ENCODE measurements around the gene GPR37L1. TPM values are rescaled to one million over a fixed set of nuclear protein-coding genes. Genes with fewer than 3 reads are reported as not detected.

GPR37L1 gene
- total RNA-seq, 1 donor from 2014 or later: 0.05 TPM

DNA sequence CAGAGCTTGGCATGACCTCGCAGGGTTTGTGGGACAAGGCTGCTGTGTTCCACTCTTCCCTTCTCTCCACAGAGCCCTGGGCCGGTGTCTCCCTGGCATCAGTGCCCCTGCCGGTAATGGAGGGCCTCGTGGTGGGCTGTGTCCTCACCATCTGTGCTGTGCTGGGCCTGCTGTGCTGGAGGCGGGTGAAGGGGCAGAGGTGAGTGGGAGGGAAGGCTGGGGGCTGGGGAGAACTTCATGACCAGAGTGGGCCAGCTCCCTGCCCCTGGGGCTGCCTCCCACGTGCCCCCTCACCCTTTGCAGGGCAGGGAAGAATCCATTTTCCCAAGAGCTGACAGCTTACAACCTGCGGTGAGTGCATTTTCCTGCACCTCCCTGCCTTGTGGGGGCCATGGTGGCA, 58.9 kb downstream of the GPR37L1 start:
- no peak for DNase-seq
- H3K9me3 ChIP-seq (replicated peaks): no peaks in the 10 kb centered on the region
- H3K4me1 ChIP-seq: no peaks in the 10 kb centered on the region
- H3K4me3 ChIP-seq: no peak overlapping the region
- no peak overlapping the region for H3K27ac ChIP-seq (replicated peaks)
- TF ChIP-seq, protein P1, sequence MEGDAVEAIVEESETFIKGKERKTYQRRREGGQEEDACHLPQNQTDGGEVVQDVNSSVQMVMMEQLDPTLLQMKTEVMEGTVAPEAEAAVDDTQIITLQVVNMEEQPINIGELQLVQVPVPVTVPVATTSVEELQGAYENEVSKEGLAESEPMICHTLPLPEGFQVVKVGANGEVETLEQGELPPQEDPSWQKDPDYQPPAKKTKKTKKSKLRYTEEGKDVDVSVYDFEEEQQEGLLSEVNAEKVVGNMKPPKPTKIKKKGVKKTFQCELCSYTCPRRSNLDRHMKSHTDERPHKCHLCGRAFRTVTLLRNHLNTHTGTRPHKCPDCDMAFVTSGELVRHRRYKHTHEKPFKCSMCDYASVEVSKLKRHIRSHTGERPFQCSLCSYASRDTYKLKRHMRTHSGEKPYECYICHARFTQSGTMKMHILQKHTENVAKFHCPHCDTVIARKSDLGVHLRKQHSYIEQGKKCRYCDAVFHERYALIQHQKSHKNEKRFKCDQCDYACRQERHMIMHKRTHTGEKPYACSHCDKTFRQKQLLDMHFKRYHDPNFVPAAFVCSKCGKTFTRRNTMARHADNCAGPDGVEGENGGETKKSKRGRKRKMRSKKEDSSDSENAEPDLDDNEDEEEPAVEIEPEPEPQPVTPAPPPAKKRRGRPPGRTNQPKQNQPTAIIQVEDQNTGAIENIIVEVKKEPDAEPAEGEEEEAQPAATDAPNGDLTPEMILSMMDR (IDR thresholded peaks at IDR 0.05; ENCODE audit: borderline replicate concordance): no peak
- peaks cover 60% of the 10 kb centered on the region for H3K27me3 ChIP-seq (ENCODE audit: low read depth)
- H3K36me3 ChIP-seq: no peaks in the 10 kb centered on the region
- intact Hi-C loops (cut with micrococcal nuclease): loop anchor here (10.0 kb wide), 2 partner anchors 133 to 533 kb away; partner anchors contain the start of gene SYT2

DNA sequence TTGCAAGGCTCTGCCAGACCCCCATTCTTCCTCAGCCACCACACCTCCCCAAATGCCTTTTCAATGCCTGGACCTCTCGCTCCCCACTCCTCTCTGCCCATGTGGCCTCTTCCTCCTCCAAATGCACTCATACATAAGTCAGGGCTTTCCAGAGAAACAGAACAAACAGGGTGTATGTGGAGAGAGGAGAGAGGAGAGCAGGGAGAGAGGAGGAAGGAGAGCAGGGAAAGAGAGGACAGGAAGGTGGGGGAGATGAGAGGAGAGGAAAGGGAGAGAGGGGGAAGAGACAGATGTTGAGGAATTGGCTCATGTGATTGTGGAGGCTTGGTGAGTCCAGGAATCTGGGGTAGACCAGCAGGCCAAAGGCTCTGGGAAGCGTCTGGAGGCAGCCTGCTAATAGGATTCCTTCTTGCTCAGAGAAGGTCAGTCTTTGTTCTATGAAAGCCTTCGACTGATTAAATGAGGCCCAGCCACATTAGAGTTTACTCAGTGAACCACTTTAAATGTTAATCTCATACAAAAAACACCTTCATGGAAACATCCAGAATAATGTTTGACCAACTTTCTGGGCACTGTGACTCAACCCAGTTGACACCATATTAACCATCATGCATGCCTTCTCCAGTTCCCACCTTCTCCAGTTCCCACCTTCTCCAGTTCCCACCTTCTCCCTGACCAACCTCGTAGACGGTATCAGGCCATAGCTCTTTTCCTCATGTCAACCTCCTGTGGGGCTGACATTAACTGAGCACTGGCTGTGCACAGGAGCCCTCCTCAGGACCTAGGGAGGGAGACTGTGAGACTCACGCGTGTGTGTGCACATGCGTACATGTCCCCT, 59.5 kb downstream of the GPR37L1 start:
- DNase-seq: no peak
- peaks cover 55% of the 10 kb centered on the region for H3K27me3 ChIP-seq (ENCODE audit: low read depth)
- no peak overlapping the region for H3K4me3 ChIP-seq
- intact Hi-C loops (cut with micrococcal nuclease): loop anchor here (10.0 kb wide), 2 partner anchors 133 to 533 kb away; partner anchors contain the start of gene SYT2
- TF ChIP-seq, protein P1 (IDR thresholded peaks at IDR 0.05; ENCODE audit: borderline replicate concordance): no peak
- no peaks in the 10 kb centered on the region for H3K36me3 ChIP-seq
- no peak overlapping the region for H3K27ac ChIP-seq (replicated peaks)
- no peaks in the 10 kb centered on the region for H3K9me3 ChIP-seq (replicated peaks)
- no peaks in the 10 kb centered on the region for H3K4me1 ChIP-seq

Other genes with a start within 250 kb of the GPR37L1 start
- gene SHISA4, start 234.0 kb upstream of the GPR37L1 start, total RNA-seq: 191 TPM
- gene LMOD1, start 176.4 kb upstream of the GPR37L1 start, total RNA-seq: 9.2 TPM
- 87.5 TPM for gene TIMM17A, start 167.4 kb upstream of the GPR37L1 start, total RNA-seq
- 16.6 TPM for gene RNPEP, start 140.3 kb upstream of the GPR37L1 start, total RNA-seq
- gene ELF3, start 112.3 kb upstream of the GPR37L1 start, total RNA-seq: 0.60 TPM
- gene ARL8A, start 21.8 kb downstream of the GPR37L1 start, total RNA-seq: 64.7 TPM
- 0.44 TPM for gene PTPN7, start 37.7 kb downstream of the GPR37L1 start, total RNA-seq
- 0.60 TPM for gene LGR6, start 70.9 kb downstream of the GPR37L1 start, total RNA-seq
- 11.8 TPM for gene UBE2T, start 219.0 kb downstream of the GPR37L1 start, total RNA-seq
- gene PPP1R12B, start 225.8 kb downstream of the GPR37L1 start, total RNA-seq: 706 TPM

Measured in left ventricle myocardium inferior (tissue), 1 donor.